Ascending aorta (tissue), 2 donors: ENCODE results near the gene RASSF3. TPM values are rescaled to one million over a fixed set of nuclear protein-coding genes. Genes with fewer than 3 reads are reported as not detected.

ENCODE experiments used
- DNase-seq, 2 donors: peaks; one replicate each; pipeline ENCODE4 v3.0.0-alpha.2; 2019; ENCODE audit warnings: low spot score in 2 of 2
- H3K27ac ChIP-seq, 2 donors: fragments of 200-600 bp; sonication (generic); one replicate each; pipeline ENCODE4 v1.5.1; 2016 to 2017; ENCODE audit warnings: mild to moderate bottlenecking in 1 of 2
- H3K27me3 ChIP-seq: fragments of 200-600 bp; sonication (generic); one replicate; pipeline ENCODE4 v1.5.1; 2017
- H3K36me3 ChIP-seq, 2 donors: fragments of 200-600 bp; sonication (generic); one replicate each; pipeline ENCODE4 v1.5.1; 2016
- H3K4me1 ChIP-seq, 2 donors: fragments of 200-600 bp; sonication (generic); one replicate each; pipeline ENCODE4 v1.5.1; 2016 to 2017; ENCODE audit warnings: mild to moderate bottlenecking in 1 of 2
- H3K4me3 ChIP-seq, 2 donors: fragments of 200-600 bp; sonication (generic); one replicate each; pipeline ENCODE4 v1.5.1; 2016 to 2017; ENCODE audit warnings: mild to moderate bottlenecking in 1 of 2
- H3K9me3 ChIP-seq, 2 donors: fragments of 200-600 bp; sonication (generic); one replicate each; pipeline ENCODE4 v1.5.1; 2016
- intact Hi-C: fragments of 100-400 bp; cut with DNase I; formaldehyde crosslinking; loops from one replicate; pipeline ENCODE4 v1.15.1; 2023
- total RNA-seq: library from RNA; depleted of rRNA; stranded (reverse); fragments of >200 nt; gene quantifications from one replicate; pipeline ENCODE4 v1.1.0, GENCODE V29; 2016
- TF ChIP-seq, protein P1 (sequence below), 3 experiments: fragments of 200-600 bp in 2 of 3; fragments of 450-650 bp in 1 of 3; sonication (generic) in 2 of 3; IDR thresholded peaks; one replicate each; pipeline ENCODE4 v1.5.1; 2016 to 2019; ENCODE audit warnings: antibody characterized with exemption in 3 of 3, mild to moderate bottlenecking in 1 of 3, moderate library complexity in 1 of 3

RASSF3 gene
- total RNA-seq, 1 donor from 2014 or later, result 79.6 TPM

- intact Hi-C loops, result no loop called here
- TF ChIP-seq, protein P1, sequence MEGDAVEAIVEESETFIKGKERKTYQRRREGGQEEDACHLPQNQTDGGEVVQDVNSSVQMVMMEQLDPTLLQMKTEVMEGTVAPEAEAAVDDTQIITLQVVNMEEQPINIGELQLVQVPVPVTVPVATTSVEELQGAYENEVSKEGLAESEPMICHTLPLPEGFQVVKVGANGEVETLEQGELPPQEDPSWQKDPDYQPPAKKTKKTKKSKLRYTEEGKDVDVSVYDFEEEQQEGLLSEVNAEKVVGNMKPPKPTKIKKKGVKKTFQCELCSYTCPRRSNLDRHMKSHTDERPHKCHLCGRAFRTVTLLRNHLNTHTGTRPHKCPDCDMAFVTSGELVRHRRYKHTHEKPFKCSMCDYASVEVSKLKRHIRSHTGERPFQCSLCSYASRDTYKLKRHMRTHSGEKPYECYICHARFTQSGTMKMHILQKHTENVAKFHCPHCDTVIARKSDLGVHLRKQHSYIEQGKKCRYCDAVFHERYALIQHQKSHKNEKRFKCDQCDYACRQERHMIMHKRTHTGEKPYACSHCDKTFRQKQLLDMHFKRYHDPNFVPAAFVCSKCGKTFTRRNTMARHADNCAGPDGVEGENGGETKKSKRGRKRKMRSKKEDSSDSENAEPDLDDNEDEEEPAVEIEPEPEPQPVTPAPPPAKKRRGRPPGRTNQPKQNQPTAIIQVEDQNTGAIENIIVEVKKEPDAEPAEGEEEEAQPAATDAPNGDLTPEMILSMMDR (IDR thresholded peaks at IDR 0.05), result no peak
- no peaks in the 10 kb centered on the region for H3K9me3 ChIP-seq
- peak overlapping the region; percentile 37 to 56 for H3K27ac ChIP-seq
- H3K4me3 ChIP-seq, result no peak overlapping the region
- H3K36me3 ChIP-seq, result peaks cover 28 to 33% of the 10 kb centered on the region in 2 donors
- H3K27me3 ChIP-seq, result no peaks in the 10 kb centered on the region
- DNase-seq, result no peak
- H3K4me1 ChIP-seq, result peaks cover 0 to 37% of the 10 kb centered on the region in 2 donors
Observed at GRCh38 chr12:64695550-64695949, 85.3 kb downstream of the RASSF3 start.

DNA sequence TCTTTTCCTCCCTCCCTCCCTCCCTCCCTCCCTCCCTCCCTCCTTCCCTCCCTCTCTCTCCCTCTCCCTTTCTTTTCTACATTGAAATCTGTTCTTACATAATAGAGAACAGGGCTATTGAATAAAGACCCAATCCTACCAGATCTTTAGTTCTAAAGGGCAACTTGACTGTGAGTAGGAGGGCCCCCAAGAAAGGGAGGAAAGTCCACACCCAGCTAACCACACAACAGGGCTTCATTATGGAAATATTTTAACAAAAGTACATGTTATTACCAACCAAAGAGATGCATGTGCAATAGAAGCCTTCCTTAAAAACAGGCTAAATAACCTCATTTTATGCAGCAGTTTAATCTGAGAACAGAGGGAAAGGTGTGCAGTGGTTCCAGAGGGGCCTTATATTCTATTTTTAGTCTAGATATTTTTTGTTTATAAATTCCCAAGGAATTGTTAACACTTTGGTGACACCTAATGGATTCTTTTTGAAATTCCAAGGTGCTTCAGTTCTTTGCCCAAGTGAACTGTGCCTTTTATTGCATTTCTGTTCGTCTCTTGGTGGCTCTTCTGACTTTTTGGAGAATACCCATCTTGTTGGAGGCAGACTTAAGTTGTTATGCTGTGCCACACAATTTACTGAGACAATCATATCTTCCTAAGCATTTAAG is 85.9 kb downstream of the RASSF3 start:
- no peaks in the 10 kb centered on the region for H3K9me3 ChIP-seq
- TF ChIP-seq, protein P1 (IDR thresholded peaks at IDR 0.05), result peak in 2 of 3 experiments; percentile 27 to 44
- H3K4me1 ChIP-seq, result peaks cover 0 to 40% of the 10 kb centered on the region in 2 donors
- DNase-seq, result no peak
- no peaks in the 10 kb centered on the region for H3K27me3 ChIP-seq
- no peak overlapping the region for H3K4me3 ChIP-seq
- H3K27ac ChIP-seq, result peak overlapping the region; percentile 1 to 37
- peaks cover 29 to 38% of the 10 kb centered on the region in 2 donors for H3K36me3 ChIP-seq
- intact Hi-C loops, result loop anchor here (1.0 to 2.0 kb wide), 2 partner anchors 85 to 147 kb away; partner anchors contain the start of gene RASSF3

DNA sequence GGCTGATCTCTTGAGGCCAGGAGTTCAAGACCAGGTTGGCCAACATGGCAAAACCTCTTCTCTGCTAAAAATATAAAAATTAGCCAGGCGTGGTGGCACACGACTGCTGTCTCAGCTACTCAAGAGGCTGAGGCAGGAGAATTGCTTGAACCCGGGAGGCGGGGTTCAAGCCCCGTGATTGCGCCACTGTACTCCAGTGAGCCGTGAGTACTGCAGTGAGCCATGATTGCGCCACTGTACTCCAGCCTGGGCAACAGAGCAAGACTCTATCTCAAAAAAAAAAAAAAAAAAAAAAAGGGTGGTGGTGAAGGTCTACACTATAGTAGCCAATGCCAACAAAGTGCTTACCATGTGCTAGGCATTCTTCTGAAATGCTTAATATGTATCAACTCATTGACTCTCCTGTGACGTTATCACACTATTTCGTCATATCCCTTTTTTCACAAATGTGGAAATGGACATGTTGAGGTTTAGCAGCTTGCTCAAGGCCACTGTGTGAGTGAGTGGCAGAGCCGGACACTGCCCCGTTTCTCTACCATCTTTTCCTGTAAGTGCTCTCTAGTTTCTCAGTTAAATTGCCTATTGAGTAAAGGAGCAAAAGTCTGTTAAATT is 89.3 kb downstream of the RASSF3 start:
- Histone ChIP-seq H3K4me3 (no peak overlapping the region), H3K36me3 (peaks cover 22 to 31% of the 10 kb centered on the region in 2 donors), H3K27me3 (no peaks in the 10 kb centered on the region), H3K4me1 (peaks cover 0 to 24% of the 10 kb centered on the region in 2 donors), H3K9me3 (no peaks in the 10 kb centered on the region), H3K27ac (no peak overlapping the region)
- DNase-seq, result no peak
- intact Hi-C loops, result no loop called here
- TF ChIP-seq, protein P1 (IDR thresholded peaks at IDR 0.05), result no peak

GRCh38 chr12:64700532-64700931 is 90.2 kb downstream of the RASSF3 start:
- Histone ChIP-seq H3K27me3 (no peaks in the 10 kb centered on the region), H3K27ac (no peak overlapping the region), H3K36me3 (peaks cover 18 to 24% of the 10 kb centered on the region in 2 donors), H3K4me1 (peaks cover 0 to 16% of the 10 kb centered on the region in 2 donors), H3K4me3 (no peak overlapping the region), H3K9me3 (no peaks in the 10 kb centered on the region)
- no peak for DNase-seq
- intact Hi-C loops, result no loop called here
- TF ChIP-seq, protein P1 (IDR thresholded peaks at IDR 0.05), result no peak

- Histone ChIP-seq H3K27me3 (no peaks in the 10 kb centered on the region), H3K36me3 (peaks cover 18 to 23% of the 10 kb centered on the region in 2 donors), H3K4me3 (no peak overlapping the region), H3K4me1 (peaks cover 0 to 11% of the 10 kb centered on the region in 2 donors), H3K9me3 (no peaks in the 10 kb centered on the region), H3K27ac (no peak overlapping the region)
- no peak for DNase-seq
- intact Hi-C loops, result no loop called here
- TF ChIP-seq, protein P1 (IDR thresholded peaks at IDR 0.05), result no peak
Observed at GRCh38 chr12:64701283-64701682, 91.0 kb downstream of the RASSF3 start.
